Iris pigment epithelial cell (primary cell): Measurements from ENCODE around the gene ZMYND8.
"Not testable (repeated sequence)": the region's sequence is repeated elsewhere in the genome, so short reads cannot be mapped to it uniquely, and the experiment has no call there.

ENCODE experiments used
- DNase-seq: peaks from one replicate; pipeline ENCODE4 v3.0.0-alpha.2; 2011; ENCODE audit warnings: low read depth

ZMYND8 gene

GRCh38 chr20:47356526-47357295 lies at the start of gene ZMYND8:
Gene ZMYND8, minus strand, starts transcription at chr20:47356699. Its CDS starts 29 bp downstream, at chr20:47356670.
- peak; percentile 90 for DNase-seq

- DNase-seq = no peak
These were observed 49.4 kb upstream of the ZMYND8 start for GRCh38 chr20:47405775-47406325.

DNA sequence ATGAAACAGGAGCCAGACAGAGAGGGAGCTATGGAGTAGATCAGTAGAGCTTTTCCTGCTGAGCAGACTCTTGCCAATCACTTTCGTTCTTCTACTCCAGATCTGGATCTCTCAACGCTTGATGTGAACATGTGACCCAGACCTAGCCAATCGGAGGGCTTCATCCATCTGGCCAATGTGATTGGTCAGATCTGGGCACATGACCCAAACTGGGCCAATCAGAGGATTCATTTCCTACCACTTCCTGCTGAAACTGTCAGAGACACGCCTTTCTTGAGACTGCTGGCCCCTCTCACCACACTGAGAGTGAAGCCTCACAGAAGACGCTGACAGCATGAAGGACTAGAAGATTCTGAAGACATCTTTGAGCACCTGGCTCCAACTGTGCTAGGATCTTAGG lies 44.2 kb upstream of the ZMYND8 start:
- no peak for DNase-seq

GRCh38 chr20:47397652-47398301 lies 41.3 kb upstream of the ZMYND8 start:
- DNase-seq = no peak

DNA sequence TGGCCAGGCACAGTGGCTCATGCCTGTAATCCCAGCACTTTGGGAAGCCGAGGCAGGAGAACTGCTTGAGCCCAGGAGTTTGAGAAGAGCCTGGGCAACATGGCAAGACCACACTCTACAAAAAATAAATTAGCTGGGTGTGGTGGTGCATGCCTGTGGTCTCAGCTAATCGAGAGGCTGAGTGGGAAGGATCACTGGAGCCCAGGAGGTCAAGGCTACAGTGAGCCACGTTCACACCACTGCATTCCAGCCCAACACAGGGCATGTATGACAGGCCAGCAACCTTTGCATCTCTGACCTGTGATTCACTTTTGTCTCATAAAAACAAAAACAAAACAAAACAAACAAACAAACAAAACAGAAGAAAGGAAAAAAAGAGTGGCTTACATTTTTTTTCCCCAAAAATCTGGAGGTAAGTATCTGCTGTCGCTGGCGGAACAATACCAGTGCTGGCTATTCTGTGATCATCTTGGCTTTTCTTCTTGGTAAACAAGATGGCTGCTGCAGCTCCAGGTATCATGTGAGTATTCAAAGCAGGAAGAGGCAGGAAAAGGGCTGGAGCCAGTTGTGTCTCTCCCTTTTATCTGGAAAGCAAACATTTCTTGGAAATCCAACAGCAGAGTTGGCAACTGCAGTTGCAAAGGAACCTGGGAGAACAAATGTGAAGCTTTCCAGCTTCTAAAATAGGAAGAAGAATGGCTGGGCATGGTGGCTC lies 40.4 kb upstream of the ZMYND8 start:
- DNase-seq = peak; percentile 30

- not testable (repeated sequence) for DNase-seq
These were observed 37.5 kb upstream of the ZMYND8 start for GRCh38 chr20:47393796-47394514.

- peak; percentile 23 for DNase-seq
These were observed 36.2 kb upstream of the ZMYND8 start for GRCh38 chr20:47392721-47393073.

- peak; percentile 97 for DNase-seq
These were observed 35.7 kb upstream of the ZMYND8 start for GRCh38 chr20:47392015-47392720.

DNA sequence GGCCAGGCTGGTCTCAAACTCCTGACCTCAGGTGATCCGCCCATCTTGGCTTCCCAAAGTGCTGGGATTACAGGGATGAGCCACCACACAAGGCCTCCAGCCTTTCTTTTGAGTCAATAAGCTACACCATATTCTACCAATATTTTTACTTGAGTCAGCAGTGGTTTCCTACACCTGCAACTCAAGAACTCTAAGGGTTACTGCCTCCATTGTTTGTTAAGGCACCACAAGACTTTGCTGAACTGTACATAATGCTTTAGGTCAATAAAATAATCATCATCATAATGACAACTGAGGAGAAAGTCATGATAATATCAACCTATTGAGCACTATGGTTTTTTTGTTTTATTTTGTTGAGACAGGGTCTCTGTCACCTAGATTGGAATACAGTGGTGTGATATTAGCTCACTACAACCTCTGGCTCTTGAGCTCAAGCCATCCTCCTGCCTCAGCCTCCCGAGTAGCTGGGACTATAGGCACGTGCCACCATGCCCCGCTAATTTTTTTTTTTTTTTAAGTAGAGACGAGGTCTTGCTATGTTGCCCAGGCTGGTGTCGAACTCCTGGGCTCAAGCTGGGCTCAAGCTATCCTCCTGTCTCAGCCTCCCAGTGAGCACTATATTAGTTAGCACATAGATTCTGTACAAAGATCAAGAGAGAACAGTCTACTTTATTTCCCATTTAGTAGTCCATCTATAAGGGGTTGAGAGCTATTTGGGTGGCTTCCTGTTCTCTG lies 34.9 kb upstream of the ZMYND8 start:
- DNase-seq = no peak

DNA sequence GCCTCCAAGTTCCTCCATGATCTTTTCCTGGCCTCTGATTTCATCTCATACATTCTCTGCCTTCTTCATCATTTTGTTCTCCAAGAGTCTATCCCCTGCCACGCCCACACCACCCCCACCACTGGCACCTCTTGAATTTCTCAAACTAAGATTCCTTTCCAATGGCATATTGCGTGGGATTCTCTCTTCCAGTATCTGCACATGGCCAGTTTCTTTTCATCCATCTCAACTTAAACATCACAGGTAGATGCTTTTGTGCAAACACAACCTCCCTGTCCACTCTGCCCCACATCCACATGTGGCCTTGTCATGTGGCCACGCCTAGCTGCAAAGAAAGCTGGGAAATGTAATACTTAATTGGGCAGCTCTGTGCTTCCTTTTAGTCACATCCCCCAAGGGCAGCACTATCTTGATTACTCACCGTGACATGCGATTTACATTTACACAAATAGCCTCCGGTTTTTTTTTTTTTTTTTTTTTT lies 33.4 kb upstream of the ZMYND8 start:
- peak; percentile 87 for DNase-seq

GRCh38 chr20:47385968-47386367 lies 29.5 kb upstream of the ZMYND8 start:
- DNase-seq = not testable (repeated sequence)

GRCh38 chr20:47382746-47383415 lies 26.4 kb upstream of the ZMYND8 start:
- DNase-seq = no peak

DNA sequence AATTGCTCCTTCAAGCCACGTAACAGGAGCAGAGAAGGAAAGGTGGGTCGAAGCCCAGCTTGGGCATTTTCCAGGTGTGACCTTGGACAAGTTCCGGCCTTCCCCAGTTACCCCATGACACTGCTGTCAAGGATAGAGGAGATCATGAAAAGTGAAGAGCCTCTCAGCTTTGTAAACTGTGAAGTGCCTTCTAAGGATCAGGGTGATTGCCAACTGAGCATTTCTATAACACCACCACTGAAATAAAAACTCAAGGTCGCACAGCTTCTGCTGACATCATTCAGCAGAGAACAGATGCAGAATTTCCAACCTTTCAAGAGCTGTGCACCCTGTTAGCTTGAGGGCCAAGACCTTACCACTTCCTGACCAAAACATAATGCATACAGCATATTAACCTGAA lies 24.0 kb upstream of the ZMYND8 start:
- DNase-seq = peak; percentile 67

- peak; percentile 97 for DNase-seq
These were observed 23.1 kb upstream of the ZMYND8 start for GRCh38 chr20:47379433-47380150.

GRCh38 chr20:47377122-47377722 lies 20.7 kb upstream of the ZMYND8 start:
- DNase-seq = no peak

DNA sequence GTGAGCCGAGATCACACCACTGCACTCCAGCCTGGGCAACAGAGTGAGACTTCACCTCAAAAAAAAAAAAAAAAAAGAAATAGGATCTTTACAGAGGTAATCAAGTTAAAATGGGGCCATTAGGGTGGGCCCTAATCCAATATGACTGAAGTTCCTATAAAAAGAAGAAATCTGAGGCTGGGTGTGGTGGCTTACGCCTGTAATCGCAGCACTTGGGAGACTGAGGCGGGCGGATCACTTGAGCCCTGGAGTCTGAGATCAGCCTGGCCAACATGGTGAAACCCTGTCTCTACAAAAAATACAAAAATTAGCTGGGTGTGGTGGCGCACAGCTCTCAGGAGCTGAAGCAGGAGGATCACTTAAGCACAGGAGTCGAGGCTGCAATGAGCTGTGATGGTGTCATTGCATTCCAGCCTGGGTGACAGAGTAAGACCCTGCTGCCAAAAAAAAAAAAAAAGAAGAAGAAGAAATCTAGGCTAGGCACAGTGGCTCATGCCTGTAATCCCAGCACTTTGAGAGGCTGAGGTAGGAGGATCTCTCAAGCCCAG lies 19.7 kb upstream of the ZMYND8 start:
- not testable (repeated sequence) for DNase-seq

DNA sequence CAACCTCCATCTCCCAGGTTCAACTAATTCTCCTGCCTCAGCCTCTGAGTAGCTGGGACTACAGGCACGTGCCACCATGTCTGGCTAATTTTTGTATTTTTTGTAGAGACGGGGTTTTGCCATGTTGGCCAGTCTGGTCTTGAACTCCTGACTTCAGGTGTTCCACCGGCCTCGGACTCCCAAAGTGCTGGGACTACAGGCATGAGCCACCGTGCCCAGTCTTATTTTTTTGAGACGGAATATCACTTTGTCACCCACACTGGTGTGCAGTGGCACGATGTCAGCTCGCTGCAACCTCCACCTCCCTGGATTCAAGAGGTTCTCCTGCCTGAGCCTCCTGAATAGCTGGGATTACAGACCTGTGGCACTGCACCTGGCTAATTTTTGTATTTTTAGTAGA lies 17.6 kb upstream of the ZMYND8 start:
- not testable (repeated sequence) for DNase-seq

- DNase-seq = no peak
These were observed 16.8 kb upstream of the ZMYND8 start for GRCh38 chr20:47373206-47373733.
